ENCODE results near the gene ADAMTS3. TPM values are rescaled to one million over a fixed set of nuclear protein-coding genes. Genes with fewer than 3 reads are reported as not detected.
A peak's percentile ranks its signal among the peaks of the same experiment; 100 is the strongest.

ADAMTS3 gene
- total RNA-seq, 2 experiments from 2014 or later = not detected

DNA sequence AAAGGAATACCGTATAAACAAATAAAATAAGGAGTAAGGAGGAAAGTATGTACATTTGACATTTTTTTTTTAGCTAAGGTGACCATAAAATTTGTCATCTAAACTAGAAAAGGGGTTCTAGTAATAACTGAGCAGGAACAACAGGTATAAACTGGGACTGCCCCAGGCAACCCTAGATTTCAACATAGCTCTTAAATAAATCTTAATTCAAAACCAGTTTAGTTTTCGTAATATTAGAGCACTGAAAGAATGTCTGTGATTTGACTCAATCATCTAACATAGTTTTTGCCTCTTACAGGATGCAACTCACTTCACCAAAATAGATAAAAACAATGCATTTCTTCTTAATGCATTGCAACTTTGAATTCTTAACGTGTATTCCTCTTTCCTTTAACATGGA is 257.7 kb downstream of the ADAMTS3 start:
- H3K27ac Mint-ChIP-seq = no peak overlapping the region
- no peaks in the 10 kb centered on the region for H3K4me1 Mint-ChIP-seq (ENCODE audit: low read depth)
- ChIA-PET CTCF (interaction anchor here (0.9 kb wide), 1 partner anchor 15 kb away, joined by 3 read pairs; no protein-coding TSS in a partner anchor), POLR2A (interaction anchor here (0.6 kb wide), 1 partner anchor 10 kb away, joined by 3 read pairs; no protein-coding TSS in a partner anchor)
- TF ChIP-seq, protein P1, sequence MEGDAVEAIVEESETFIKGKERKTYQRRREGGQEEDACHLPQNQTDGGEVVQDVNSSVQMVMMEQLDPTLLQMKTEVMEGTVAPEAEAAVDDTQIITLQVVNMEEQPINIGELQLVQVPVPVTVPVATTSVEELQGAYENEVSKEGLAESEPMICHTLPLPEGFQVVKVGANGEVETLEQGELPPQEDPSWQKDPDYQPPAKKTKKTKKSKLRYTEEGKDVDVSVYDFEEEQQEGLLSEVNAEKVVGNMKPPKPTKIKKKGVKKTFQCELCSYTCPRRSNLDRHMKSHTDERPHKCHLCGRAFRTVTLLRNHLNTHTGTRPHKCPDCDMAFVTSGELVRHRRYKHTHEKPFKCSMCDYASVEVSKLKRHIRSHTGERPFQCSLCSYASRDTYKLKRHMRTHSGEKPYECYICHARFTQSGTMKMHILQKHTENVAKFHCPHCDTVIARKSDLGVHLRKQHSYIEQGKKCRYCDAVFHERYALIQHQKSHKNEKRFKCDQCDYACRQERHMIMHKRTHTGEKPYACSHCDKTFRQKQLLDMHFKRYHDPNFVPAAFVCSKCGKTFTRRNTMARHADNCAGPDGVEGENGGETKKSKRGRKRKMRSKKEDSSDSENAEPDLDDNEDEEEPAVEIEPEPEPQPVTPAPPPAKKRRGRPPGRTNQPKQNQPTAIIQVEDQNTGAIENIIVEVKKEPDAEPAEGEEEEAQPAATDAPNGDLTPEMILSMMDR (IDR thresholded peaks at IDR 0.05) = no peak
- no peak overlapping the region for H3K4me3 Mint-ChIP-seq
- DNase-seq (no peak), ATAC-seq (no peak)
- H3K36me3 Mint-ChIP-seq (ENCODE audit: low read depth) = no peaks in the 10 kb centered on the region
- H3K9me3 Mint-ChIP-seq = no peaks in the 10 kb centered on the region
- H3K27me3 Mint-ChIP-seq = peaks cover 3% of the 10 kb centered on the region
- intact Hi-C loops (cut with micrococcal nuclease) = no loop called here

DNA sequence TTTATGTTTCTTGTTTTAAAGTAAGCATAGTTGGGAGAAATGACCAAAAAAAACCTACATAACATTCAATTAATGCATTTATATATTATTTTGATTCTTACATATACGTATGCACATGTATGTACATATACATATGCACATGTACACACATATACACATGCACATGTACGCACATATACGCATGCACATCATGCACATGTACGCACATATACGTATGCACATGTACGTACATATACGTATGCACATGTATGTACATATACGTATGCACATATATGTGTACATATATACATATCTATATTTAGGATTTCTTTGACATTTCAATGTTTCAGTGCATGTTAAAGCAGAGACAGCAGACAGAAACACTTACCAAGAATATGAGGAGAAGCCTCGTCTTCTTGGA is 263.4 kb downstream of the ADAMTS3 start:
- no peaks in the 10 kb centered on the region for H3K9me3 Mint-ChIP-seq
- ATAC-seq (no peak), DNase-seq (no peak)
- intact Hi-C loops (cut with micrococcal nuclease) = no loop called here
- no peak overlapping the region for H3K27ac Mint-ChIP-seq
- POLR2A ChIA-PET = no interaction called here
- CTCF ChIA-PET = no interaction called here
- no peaks in the 10 kb centered on the region for H3K4me1 Mint-ChIP-seq (ENCODE audit: low read depth)
- no peak overlapping the region for H3K4me3 Mint-ChIP-seq
- H3K36me3 Mint-ChIP-seq (ENCODE audit: low read depth) = no peaks in the 10 kb centered on the region
- H3K27me3 Mint-ChIP-seq = no peaks in the 10 kb centered on the region
- TF ChIP-seq, protein P1 (IDR thresholded peaks at IDR 0.05) = no peak

GRCh38 chr4:72305080-72305479 is 263.9 kb downstream of the ADAMTS3 start:
- Mint-ChIP-seq H3K27me3 (no peaks in the 10 kb centered on the region), H3K4me1 (ENCODE audit: low read depth) (no peaks in the 10 kb centered on the region), H3K4me3 (no peak overlapping the region), H3K27ac (no peak overlapping the region), H3K36me3 (ENCODE audit: low read depth) (no peaks in the 10 kb centered on the region), H3K9me3 (no peaks in the 10 kb centered on the region)
- CTCF ChIA-PET = interaction anchor here (3.1 kb wide), 1 partner anchor 22 kb away, joined by 12 read pairs; no protein-coding TSS in a partner anchor
- no peak for DNase-seq
- intact Hi-C loops (cut with micrococcal nuclease) = no loop called here
- no peak for ATAC-seq
- POLR2A ChIA-PET = no interaction called here
- TF ChIP-seq, protein P1 (IDR thresholded peaks at IDR 0.05) = no peak

DNA sequence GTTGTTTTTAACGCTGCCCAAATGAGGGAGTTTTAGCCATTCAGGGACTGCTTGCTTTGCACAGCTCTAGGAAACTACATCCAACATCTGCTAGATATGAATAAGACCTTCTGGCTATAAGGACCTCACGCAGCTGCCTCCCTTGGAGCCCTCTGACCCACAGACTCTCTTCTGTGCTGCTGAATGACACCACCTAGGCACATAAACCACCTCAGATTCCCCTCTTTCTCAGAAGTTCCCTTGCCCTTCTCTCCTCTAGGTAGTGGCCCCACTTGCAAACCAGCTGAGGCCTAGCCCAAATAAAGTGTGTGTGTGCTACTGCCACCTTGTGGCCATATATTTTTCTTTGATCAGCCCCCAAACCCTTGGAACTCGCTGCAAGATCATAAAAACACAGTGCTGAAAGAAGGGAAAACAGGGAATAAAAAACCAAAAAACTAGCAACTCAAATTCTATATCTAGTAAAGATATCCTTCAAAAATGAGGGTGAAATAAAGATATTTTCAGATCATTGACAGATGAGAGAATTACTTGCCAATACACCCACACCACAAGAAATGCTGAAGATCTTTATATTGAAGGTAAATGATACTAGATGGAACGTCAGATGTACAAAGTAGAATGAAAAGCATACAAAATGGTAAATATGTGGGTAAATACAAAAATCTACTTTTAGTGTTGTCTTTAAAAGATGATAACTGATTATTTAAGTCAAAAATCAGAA is 265.9 kb downstream of the ADAMTS3 start:
- H3K4me3 Mint-ChIP-seq = no peak overlapping the region

More for the DNA sequence above, 265.9 kb downstream of the ADAMTS3 start:
- POLR2A ChIA-PET = interaction anchor here (1.0 kb wide), 1 partner anchor 11 kb away, joined by 3 read pairs; no protein-coding TSS in a partner anchor
- Mint-ChIP-seq H3K27me3 (no peaks in the 10 kb centered on the region), H3K4me1 (ENCODE audit: low read depth) (no peaks in the 10 kb centered on the region), H3K9me3 (no peaks in the 10 kb centered on the region), H3K27ac (no peak overlapping the region), H3K36me3 (ENCODE audit: low read depth) (no peaks in the 10 kb centered on the region)
- DNase-seq (peak; percentile 54), ATAC-seq (peak; percentile 74)
- TF ChIP-seq, protein P1 (IDR thresholded peaks at IDR 0.05) = peak; percentile 81
- intact Hi-C loops (cut with micrococcal nuclease) = loop anchor here (5.0 kb wide), 1 partner anchor 1701 kb away; no protein-coding TSS in a partner anchor
- CTCF ChIA-PET = interaction anchor here (0.6 to 3.3 kb wide), 12 partner anchors 9 to 686 kb away, joined by 3 to 16 read pairs (median 4); no protein-coding TSS in a partner anchor
